NCI-H1105 (cell line): Measurements from ENCODE around the gene ZEB1.
"Not testable (repeated sequence)": the region's sequence is repeated elsewhere in the genome, so short reads cannot be mapped to it uniquely, and the experiment has no call there.

Source experiments
- DNase-seq: peaks from one replicate; lab custom pipeline; 2025; lab: John Stamatoyannopoulos, UW

The ZEB1 gene

DNA sequence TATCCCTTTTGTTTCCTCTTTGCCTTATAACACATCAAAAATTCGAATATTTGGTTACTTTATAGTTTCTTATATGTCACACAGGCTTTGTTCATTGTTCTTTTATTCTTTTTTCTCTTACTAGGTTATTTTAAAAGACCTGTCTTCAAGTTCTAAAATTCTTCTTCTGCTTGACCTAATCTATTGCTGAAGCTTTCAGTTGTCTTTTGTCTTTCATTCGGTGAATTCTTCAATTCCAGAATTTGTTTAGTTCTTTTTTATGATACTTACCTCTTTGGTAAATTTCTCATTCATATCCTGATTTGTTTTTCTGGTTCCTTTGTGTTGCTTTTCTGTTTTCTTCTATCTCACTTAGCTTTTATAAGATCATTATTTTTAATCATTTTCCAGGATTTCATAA lies 188.4 kb downstream of the ZEB1 start:
- no peak for DNase-seq

- DNase-seq, result no peak
Measured at GRCh38 chr10:31508234-31508633, 189.2 kb downstream of the ZEB1 start.

DNA sequence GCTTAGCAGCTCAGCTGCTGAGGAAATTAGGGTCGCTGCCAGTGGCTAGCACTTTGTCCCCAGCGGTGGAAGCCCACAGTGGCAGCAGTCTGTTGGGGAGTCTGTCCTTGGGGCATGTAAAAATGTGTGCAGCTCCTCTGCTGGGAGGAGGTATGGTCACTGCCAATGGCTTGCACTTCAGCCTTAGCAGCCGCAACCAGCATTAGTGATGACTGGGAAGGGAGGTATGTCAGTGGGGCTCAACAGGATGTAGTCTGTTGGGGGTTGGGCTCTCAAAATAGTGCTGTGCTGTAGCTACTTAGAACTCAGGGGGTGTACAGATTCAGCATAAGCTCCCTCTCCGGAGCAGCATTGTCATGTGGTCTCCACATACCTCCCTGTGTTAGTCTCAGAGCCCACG lies 189.9 kb downstream of the ZEB1 start:
- DNase-seq, result no peak

DNA sequence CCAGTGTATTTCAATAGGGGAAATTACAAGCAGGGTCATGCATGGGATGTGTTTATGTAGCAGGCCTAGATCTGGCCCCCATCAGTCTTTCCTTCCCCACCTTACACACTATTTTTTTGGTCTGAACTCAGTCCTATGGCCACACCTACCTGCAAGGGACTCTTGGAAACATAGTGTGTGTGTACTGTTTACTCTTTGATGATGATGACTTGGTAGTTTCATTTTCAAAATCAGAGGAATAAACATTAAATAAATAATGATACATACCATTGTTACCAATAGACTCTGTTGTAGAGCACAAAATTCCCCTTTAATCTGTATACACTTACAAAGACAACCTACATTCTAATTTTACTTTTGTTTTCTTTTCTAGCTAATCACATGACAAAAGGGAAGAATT lies 191.0 kb downstream of the ZEB1 start:
- no peak for DNase-seq

- no peak for DNase-seq
Measured at GRCh38 chr10:31515116-31515515, 196.1 kb downstream of the ZEB1 start.

DNA sequence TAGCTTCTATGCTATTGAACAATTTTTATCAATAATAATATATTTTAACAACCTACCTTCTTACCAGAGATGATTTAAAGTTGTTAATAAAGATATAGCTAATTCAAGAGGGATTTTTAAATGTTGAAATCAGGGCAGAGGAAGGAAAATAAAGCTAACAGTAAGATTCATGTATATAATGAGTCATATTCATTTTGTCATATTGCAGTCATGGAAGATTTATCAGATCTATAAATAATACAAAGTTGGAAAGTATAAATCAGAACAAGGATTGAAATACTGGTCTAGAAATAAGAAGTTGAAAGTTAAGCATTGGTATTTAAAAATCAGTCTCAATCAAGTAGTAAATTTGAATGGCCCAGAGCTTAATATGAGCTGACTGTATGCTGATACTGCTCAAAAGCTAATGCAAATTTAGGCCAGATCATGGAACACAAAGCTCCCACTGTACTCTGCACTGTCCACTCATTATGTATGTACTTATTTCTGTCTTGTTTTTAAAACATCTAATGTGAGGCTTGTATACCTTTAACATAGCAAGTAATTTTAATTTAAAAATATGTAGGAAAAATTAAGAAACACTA lies 196.9 kb downstream of the ZEB1 start:
- no peak for DNase-seq

GRCh38 chr10:31520986-31521831 lies 202.2 kb downstream of the ZEB1 start:
- no peak for DNase-seq

DNA sequence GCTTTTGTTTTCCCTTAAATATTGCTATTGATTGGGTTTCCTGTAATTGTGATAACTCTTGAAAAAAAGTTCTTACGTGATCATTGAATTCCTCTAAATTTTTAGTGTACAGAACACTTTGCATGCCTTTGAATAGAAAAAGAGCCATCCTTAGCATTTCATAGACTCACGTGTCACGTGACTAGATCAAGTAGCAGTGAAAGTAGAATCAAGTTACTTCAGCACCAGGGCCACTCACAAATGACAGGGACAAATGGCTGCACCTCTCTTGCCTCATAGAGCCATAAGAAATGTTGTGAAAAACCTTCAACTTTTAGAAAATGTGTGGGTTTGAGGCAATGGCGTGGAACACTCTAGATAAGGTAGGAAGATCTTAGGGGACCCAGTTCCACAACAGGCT lies 203.8 kb downstream of the ZEB1 start:
- no peak for DNase-seq

DNA sequence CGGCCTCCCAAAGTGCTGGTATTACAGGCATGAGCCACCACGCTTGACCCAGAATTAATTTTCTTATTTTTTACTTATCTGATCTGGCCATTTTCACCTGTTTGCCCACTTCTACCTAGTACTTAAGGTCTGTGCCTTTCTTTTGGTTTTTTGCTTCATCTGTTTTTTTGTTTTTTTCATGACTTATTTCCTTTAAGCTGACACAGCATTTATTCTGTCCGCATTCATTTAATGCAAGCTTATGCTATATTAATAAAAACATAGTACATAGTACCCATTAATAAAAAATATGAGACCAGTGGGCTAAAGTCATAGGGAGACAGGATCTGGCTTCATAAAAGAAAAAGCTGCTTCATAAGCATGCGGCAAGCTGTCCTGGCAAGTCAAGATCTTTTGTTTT lies 205.4 kb downstream of the ZEB1 start:
- DNase-seq, result no peak

- DNase-seq, result no peak
Measured at GRCh38 chr10:31526178-31526577, 207.2 kb downstream of the ZEB1 start.

GRCh38 chr10:31526681-31527080 lies 207.7 kb downstream of the ZEB1 start:
- no peak for DNase-seq

DNA sequence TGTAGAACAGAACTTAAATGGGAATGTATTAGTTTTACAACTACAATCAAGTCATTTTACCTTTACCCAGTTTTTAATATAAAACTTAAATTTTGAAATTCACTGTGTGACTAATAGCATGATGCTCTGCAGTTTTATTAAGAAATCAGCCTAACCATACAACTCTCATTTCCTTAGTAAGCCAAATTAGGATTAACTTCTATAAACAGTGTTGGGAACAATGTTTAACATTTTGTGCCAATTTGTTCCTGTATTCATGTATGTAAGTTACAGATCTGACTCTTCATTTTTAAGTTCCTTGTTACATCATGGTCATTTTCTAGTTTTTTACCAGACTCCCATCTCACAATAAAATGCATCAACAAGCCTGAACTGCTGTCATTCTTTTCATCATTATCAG lies 209.8 kb downstream of the ZEB1 start:
- no peak for DNase-seq

GRCh38 chr10:31536302-31536701 lies 217.3 kb downstream of the ZEB1 start:
- no peak for DNase-seq

DNA sequence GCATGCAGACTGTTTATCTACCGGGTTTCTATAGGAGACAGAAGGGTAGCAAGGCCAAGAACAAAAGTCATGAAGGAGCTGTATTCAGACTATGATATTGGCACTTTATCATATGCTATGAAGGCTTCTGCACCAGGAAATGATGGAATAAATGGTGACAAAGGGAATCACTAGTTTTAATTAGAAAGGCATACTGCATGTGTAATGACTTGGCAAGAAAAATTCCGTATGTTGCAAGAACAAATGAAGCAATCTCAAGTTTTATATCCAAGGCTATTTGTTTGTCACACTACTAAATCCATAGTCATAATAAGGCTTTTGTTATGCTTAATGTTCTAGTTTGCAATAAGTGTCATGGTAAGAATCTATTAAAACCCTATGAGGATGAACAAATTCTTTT lies 230.9 kb downstream of the ZEB1 start:
- no peak for DNase-seq

DNA sequence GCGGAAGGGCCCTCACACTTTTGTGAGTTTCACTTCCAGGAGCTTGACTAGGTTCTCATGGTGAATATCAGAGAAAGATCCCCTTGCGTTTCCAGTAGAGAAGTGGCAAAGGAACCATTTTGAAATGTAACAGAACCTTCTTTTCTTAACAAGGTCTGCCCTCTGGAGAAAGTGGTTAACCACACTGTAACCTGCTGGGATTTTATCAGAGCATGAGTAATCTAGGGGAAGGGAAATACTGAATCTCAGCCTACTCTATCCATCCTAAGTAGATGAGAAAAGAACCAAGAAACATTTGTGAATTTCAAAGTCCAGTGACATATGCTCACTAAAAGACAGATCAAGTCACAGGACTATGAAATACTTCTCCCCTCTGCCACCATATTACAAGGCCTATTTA lies 235.5 kb downstream of the ZEB1 start:
- no peak for DNase-seq

DNA sequence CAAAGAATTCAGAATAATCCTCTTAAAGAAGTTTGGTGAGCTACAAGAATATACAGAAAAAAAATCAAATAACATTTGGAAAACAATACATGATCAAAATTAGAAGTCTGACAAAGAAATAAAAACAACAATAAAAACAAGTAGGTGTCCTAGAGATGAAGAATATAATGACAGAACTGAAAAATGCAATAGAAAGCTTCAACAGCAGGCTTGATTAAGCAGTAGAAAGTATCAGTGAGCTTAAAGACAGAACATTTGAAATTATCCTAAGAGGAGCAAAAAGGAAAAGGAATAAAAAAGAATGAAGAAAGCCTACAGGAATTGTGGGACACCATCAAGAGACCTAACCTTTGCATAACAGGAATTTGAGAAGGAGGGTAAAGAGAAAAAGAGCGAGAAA lies 238.8 kb downstream of the ZEB1 start:
- DNase-seq, result no peak

DNA sequence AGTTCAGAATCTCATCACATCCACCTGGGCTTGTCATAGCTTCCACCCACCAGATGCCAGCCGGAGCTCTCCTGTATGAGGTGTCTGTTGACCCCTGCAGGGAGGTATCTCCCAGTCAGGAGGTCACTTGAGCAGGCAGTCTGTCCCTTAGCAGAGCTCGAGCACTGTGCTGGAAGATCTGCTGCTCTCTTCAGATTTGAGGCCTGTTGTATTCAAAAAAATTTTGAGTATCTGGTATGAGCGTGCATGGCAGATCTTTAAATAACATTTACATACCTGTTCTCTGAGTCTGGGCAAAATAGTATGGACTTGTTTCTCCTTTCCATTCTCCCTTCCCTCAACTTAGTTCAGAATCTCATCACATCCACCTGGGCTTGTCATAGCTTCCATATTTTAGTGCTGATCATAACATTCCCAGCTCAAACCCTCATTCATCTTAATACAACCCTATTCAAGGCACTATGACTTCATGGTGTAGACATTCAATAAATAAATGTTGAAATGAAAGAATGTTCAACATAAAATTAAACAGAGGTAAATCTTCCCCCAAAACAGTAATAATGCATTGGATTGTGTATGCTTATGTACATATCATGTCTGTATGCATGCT lies 249.3 kb downstream of the ZEB1 start:
- DNase-seq, result not testable (repeated sequence)

- DNase-seq, result no peak
Measured at GRCh38 chr10:31574577-31574976, 255.6 kb downstream of the ZEB1 start.

- no peak for DNase-seq
Measured at GRCh38 chr10:31578181-31578852, 259.3 kb downstream of the ZEB1 start.

DNA sequence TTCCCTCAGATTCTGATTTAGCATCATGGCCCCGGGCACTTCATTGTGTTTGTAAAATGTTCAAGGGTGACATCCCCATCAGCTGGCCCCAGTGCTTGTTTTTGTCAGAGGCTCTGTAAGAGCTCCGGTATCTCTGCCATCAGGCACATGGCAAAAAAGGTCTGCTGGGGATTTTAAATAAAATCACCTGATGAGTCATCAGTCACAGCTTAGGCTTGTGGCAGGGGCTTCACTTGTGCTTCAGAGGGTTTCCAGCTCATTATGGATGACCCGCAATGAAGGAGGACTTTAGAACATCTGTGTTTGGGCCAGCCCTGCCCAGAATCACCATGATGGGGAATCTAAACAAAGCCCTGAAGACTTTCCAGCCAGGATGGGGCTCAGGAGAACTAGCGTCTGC lies 259.9 kb downstream of the ZEB1 start:
- DNase-seq, result no peak
